ENCODE measurements around the gene UNC5C.

DNA sequence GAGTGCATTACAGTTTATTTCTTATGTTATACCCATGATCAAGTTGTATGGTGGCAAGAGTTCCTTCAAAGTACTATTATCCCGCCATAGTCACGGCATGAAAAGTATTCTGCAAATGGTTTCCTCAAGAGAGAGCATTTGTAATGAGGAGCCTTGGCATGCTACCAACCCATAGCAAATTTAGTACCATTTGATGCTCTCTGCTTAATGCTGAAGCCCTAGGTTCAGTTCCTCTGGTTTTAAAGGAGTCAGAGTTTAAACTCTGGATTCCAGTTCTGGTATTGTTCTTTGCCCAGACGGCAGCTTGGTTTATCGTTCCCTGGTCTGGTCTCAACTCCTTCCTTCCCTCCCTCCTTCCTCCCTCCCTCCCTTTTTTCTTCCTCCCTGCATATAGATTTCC lies 419.7 kb downstream of the UNC5C start:
- TF ChIP-seq POLR2A (IDR thresholded peaks at IDR 0.05; ENCODE audit: low read length) (no peak), GATA1 (IDR thresholded peaks at IDR 0.05; ENCODE audit: low read depth, low read length) (no peak)

All from erythroblast (primary cell).